ENCODE results near the gene NABP1.
A peak's percentile ranks its signal among the peaks of the same experiment; 100 is the strongest.

DNA sequence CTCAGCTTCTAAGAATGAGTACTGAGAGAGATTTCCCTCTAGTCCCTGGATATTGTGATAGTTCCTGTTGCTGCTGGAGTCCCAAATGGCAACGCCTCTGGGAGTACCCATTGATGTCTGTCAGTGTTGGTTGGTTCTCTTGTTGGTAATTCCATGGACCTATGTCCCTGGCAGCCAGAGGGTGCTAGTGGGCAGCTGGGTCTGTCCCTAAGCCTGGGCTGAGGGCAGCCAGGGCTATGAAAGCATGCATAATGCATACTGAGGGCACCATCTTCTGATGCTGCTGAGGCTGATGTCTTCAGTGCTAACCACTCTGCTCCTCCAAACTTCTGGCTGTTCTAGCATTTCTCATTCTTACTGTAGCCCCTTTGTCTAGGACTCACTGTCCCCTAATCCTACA, 35.9 kb downstream of the NABP1 start:
- TF ChIP-seq, protein P1, sequence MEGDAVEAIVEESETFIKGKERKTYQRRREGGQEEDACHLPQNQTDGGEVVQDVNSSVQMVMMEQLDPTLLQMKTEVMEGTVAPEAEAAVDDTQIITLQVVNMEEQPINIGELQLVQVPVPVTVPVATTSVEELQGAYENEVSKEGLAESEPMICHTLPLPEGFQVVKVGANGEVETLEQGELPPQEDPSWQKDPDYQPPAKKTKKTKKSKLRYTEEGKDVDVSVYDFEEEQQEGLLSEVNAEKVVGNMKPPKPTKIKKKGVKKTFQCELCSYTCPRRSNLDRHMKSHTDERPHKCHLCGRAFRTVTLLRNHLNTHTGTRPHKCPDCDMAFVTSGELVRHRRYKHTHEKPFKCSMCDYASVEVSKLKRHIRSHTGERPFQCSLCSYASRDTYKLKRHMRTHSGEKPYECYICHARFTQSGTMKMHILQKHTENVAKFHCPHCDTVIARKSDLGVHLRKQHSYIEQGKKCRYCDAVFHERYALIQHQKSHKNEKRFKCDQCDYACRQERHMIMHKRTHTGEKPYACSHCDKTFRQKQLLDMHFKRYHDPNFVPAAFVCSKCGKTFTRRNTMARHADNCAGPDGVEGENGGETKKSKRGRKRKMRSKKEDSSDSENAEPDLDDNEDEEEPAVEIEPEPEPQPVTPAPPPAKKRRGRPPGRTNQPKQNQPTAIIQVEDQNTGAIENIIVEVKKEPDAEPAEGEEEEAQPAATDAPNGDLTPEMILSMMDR (IDR thresholded peaks at IDR 0.05): peak; percentile 63
- no peak for TF ChIP-seq ZFX (IDR thresholded peaks at IDR 0.05; ENCODE audit: borderline replicate concordance)
